ENCODE measurements around the gene NCKAP5. TPM values are rescaled to one million over a fixed set of nuclear protein-coding genes. Genes with fewer than 3 reads are reported as not detected.

The NCKAP5 gene
- total RNA-seq, 1 donor from 2014 or later = 0.46 TPM

DNA sequence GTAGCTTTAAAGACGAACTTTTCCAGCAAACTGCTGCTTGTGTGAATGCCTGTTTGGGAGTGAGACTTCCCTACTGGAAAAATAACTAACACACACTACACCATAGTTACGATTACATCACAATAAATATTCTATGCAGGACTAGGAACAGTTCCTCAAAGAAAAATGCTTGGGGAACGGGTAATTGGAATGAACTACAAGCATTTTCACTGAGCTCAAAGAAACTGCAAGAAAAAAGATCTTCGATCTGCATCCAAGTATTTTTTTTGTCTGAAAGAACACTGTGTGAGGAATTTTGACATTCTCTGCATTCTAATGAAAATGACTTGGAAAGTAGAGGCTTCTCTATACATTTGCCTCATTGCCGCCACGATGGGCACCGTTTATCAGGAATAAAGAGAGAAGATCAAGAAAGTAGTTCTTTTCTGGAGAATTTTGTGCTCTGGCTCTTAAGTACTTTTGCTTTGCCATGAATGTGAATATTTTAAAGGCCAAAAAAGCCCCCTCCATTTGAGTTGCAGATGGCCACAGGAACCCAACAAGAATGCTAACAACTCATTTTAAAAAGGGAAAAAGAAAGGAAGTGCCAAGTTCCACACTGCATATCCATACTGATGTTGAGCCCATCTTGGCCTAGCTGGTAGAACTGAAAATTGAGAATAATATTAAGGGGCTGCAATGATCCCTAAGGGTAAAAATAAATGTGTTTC lies 911.8 kb downstream of the NCKAP5 start:
- H3K4me3 Mint-ChIP-seq (ENCODE audit: unreplicated experiment) = no peak overlapping the region
- no peaks in the 10 kb centered on the region for H3K4me1 Mint-ChIP-seq (ENCODE audit: unreplicated experiment)
- H3K36me3 Mint-ChIP-seq (ENCODE audit: unreplicated experiment) = no peaks in the 10 kb centered on the region
- TF ChIP-seq, protein P1, sequence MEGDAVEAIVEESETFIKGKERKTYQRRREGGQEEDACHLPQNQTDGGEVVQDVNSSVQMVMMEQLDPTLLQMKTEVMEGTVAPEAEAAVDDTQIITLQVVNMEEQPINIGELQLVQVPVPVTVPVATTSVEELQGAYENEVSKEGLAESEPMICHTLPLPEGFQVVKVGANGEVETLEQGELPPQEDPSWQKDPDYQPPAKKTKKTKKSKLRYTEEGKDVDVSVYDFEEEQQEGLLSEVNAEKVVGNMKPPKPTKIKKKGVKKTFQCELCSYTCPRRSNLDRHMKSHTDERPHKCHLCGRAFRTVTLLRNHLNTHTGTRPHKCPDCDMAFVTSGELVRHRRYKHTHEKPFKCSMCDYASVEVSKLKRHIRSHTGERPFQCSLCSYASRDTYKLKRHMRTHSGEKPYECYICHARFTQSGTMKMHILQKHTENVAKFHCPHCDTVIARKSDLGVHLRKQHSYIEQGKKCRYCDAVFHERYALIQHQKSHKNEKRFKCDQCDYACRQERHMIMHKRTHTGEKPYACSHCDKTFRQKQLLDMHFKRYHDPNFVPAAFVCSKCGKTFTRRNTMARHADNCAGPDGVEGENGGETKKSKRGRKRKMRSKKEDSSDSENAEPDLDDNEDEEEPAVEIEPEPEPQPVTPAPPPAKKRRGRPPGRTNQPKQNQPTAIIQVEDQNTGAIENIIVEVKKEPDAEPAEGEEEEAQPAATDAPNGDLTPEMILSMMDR (IDR thresholded peaks at IDR 0.05) = no peak
- no peak overlapping the region for H3K27ac Mint-ChIP-seq (ENCODE audit: unreplicated experiment)
- peaks cover 5% of the 10 kb centered on the region for H3K27me3 Mint-ChIP-seq (ENCODE audit: unreplicated experiment)
- DNase-seq (ENCODE audit: extremely low spot score, unreplicated experiment) = no peak
- H3K9me3 Mint-ChIP-seq (ENCODE audit: unreplicated experiment) = no peaks in the 10 kb centered on the region

DNA sequence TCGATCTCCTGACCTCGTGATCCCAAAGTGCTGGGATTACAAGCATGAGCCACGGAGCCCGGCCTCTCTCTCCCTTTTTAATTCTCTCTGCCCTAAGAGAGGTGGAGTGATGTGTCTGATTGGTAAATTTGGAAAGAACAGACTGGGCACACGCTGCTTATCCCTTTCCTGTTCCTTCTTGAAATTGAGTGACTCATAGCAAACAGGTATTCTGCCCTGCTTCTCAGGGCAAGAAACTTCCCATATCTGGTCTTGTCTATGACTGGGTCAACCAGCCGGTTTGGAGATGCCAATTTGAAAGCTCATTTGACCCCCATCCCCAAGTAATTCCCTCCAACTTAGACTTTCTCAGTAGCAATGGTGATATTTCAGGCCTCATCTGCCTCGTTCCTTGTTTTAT lies 913.3 kb downstream of the NCKAP5 start:
- Mint-ChIP-seq H3K4me3 (ENCODE audit: unreplicated experiment) (no peak overlapping the region), H3K4me1 (ENCODE audit: unreplicated experiment) (no peaks in the 10 kb centered on the region), H3K27me3 (ENCODE audit: unreplicated experiment) (peaks cover 5% of the 10 kb centered on the region), H3K27ac (ENCODE audit: unreplicated experiment) (no peak overlapping the region), H3K36me3 (ENCODE audit: unreplicated experiment) (no peaks in the 10 kb centered on the region), H3K9me3 (ENCODE audit: unreplicated experiment) (no peaks in the 10 kb centered on the region)
- TF ChIP-seq, protein P1 (IDR thresholded peaks at IDR 0.05) = no peak
- no peak for DNase-seq (ENCODE audit: extremely low spot score, unreplicated experiment)

DNA sequence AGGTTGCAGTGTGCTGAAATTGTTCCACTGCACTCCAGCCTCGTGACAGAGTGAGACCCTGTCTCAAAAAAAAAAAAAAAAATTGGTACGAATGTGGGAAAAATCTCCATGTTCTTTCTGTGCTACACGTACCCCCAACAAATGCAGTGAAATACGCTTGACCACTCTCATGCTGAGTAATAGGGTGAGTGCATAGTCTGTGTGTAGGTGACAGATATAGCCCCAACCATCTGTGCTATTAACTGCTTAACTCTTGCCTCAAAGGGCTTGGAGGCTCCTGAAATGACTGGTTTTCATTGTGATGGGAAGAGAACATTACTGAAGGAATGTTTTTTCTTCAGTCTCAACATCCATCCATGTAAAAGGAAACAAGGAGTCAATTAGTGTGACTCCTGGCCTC lies 913.9 kb downstream of the NCKAP5 start:
- H3K4me3 Mint-ChIP-seq (ENCODE audit: unreplicated experiment) = no peak overlapping the region
- peaks cover 5% of the 10 kb centered on the region for H3K27me3 Mint-ChIP-seq (ENCODE audit: unreplicated experiment)
- TF ChIP-seq, protein P1 (IDR thresholded peaks at IDR 0.05) = no peak
- DNase-seq (ENCODE audit: extremely low spot score, unreplicated experiment) = no peak
- H3K36me3 Mint-ChIP-seq (ENCODE audit: unreplicated experiment) = no peaks in the 10 kb centered on the region
- no peaks in the 10 kb centered on the region for H3K9me3 Mint-ChIP-seq (ENCODE audit: unreplicated experiment)
- H3K27ac Mint-ChIP-seq (ENCODE audit: unreplicated experiment) = no peak overlapping the region
- H3K4me1 Mint-ChIP-seq (ENCODE audit: unreplicated experiment) = no peaks in the 10 kb centered on the region

DNA sequence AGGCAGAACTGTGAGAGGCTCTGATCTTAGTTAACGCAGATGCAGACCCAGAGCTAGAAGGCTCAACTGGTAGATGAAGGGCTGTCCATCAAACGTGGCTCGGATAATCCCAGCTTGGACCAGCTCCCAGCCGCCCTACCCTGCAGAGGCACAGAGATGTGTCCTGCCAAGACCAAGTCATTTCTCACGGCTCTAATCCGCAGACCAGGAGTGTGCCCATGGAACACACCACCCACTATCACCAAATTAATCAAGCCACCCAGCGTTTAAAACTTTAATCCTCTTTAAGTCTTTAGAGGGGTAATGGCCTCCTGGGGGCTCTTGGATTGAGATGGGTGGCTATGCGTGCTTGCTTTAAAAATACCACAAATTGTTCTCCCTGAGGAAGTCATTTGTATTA lies 915.8 kb downstream of the NCKAP5 start:
- no peaks in the 10 kb centered on the region for H3K27me3 Mint-ChIP-seq (ENCODE audit: unreplicated experiment)
- no peak overlapping the region for H3K4me3 Mint-ChIP-seq (ENCODE audit: unreplicated experiment)
- no peak for DNase-seq (ENCODE audit: extremely low spot score, unreplicated experiment)
- TF ChIP-seq, protein P1 (IDR thresholded peaks at IDR 0.05) = no peak
- H3K27ac Mint-ChIP-seq (ENCODE audit: unreplicated experiment) = no peak overlapping the region
- no peaks in the 10 kb centered on the region for H3K4me1 Mint-ChIP-seq (ENCODE audit: unreplicated experiment)
- no peaks in the 10 kb centered on the region for H3K9me3 Mint-ChIP-seq (ENCODE audit: unreplicated experiment)
- H3K36me3 Mint-ChIP-seq (ENCODE audit: unreplicated experiment) = no peaks in the 10 kb centered on the region

DNA sequence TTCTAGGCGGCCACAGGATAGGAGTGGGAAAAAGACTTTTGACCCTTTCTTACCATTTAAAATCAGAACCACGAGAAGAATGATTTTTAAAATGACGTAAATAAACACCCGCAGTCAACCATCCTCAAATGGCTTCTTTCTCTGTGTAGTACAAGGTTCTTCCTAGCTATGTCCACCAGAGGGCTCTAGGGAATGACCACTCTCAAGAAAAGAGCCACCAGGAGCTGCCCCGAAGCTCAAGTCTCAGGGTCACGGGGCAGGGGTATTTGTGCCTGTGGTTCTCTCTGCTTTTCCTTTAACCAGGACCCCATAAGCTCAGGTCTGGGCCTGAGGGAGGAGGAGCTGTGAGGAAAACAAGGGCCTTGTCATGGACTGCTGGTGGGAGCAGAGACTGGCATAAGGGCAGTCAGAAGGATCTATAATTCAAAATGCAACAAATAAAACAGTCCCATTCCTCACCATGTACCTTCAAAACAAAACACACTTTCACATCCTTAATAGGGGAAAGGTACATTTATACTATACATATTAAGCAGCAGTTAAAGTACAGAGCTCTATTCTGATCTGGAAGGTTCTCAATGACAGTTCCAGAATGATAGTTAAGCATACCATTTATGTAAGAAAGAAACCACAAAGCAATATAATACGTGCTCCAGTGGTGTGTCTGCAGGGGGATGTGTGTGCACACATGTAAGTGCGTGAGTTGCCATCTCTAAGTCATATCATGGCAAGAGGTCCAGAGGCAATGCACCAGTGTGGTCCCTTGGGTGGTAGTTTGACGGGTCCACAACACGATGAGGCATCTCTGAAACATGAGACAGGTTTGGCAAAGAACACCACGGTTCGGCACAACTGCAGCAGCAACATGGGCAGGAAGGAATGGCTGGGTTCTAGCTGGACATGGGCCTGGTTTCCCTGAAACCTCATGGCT lies 916.9 kb downstream of the NCKAP5 start:
- no peaks in the 10 kb centered on the region for H3K36me3 Mint-ChIP-seq (ENCODE audit: unreplicated experiment)
- no peaks in the 10 kb centered on the region for H3K9me3 Mint-ChIP-seq (ENCODE audit: unreplicated experiment)
- TF ChIP-seq, protein P1 (IDR thresholded peaks at IDR 0.05) = peak; percentile 65
- no peak overlapping the region for H3K4me3 Mint-ChIP-seq (ENCODE audit: unreplicated experiment)
- no peak overlapping the region for H3K27ac Mint-ChIP-seq (ENCODE audit: unreplicated experiment)
- H3K4me1 Mint-ChIP-seq (ENCODE audit: unreplicated experiment) = no peaks in the 10 kb centered on the region
- H3K27me3 Mint-ChIP-seq (ENCODE audit: unreplicated experiment) = no peaks in the 10 kb centered on the region
- DNase-seq (ENCODE audit: extremely low spot score, unreplicated experiment) = no peak

Measured in osteocyte (in vitro differentiated cells).